IPS-NIHi11 (cell line): ENCODE data around the gene PSKH1.

Experiments
- DNase-seq: peaks from one replicate; pipeline ENCODE4 v3.0.0; 2012; ENCODE audit warnings: mixed read lengths, low spot score

Gene PSKH1

GRCh38 chr16:67868290-67868689, 24.8 kb upstream of the PSKH1 start:
- DNase-seq: no peak

DNA sequence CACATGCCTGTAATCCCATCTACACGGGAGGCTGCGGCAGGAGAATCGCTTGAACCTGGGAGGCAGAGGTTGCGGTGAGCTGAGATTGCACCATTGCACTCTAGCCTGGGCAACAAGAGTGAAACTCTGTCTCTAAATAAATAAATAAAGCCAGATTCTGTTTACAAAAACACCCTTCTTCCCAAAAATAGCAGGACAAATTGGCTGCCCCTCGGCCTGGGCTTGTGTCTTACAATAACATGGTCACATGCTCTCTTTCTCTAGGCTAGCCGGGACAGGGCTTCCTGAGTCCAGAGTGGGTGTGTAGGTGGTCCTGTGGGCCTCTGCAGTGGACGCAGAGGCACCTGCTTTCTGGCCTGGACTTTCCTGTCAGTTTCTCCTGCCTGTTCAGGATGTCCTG, 23.4 kb upstream of the PSKH1 start:
- no peak for DNase-seq

GRCh38 chr16:67871256-67871655, 21.8 kb upstream of the PSKH1 start:
- no peak for DNase-seq

GRCh38 chr16:67872131-67872630, 20.9 kb upstream of the PSKH1 start:
- DNase-seq: no peak

DNA sequence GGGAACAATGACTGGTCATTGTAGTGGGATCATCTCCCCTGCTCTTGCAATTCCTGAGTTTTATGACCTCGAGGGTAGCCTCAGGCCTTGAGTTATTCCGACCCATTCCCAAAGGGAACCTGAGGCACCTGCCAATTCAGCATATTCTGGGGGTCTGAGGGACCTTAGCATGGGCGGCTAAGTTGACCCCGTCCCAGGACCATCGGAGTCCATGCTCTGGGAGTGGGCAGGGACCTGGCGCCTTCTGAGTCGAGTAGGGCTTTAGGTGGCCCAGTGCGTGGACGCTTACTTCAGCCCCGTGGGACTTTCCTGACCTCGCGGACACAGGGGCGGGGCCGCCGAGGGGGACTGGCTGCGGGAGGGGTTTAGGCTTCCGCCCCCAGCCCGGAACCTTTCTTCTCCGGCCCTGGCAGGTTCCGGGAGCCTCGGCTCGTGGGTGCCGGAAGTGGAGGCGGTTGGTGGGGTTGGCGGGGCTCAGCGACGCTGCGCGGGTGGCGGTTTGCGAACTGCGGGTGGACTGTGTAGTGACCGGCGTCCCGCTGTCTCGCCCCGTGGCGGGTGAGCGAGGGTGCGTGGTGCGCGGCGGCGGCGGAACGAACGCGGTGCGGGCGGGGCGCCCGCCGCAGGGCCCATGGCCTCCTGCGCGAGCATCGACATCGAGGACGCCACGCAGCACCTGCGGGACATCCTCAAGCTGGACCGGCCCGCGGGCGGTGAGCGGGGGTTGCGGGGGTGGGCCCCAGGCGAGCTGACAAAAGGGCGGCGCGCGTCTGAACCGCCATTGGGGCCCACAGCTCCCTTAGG, 20.2 kb upstream of the PSKH1 start, which contains the start of gene EDC4:
TSS of gene EDC4 (plus strand) at position 422 of the 804 bp plus-strand sequence. CDS start at position 632, 210 bp downstream.
- DNase-seq: peak; percentile 94

DNA sequence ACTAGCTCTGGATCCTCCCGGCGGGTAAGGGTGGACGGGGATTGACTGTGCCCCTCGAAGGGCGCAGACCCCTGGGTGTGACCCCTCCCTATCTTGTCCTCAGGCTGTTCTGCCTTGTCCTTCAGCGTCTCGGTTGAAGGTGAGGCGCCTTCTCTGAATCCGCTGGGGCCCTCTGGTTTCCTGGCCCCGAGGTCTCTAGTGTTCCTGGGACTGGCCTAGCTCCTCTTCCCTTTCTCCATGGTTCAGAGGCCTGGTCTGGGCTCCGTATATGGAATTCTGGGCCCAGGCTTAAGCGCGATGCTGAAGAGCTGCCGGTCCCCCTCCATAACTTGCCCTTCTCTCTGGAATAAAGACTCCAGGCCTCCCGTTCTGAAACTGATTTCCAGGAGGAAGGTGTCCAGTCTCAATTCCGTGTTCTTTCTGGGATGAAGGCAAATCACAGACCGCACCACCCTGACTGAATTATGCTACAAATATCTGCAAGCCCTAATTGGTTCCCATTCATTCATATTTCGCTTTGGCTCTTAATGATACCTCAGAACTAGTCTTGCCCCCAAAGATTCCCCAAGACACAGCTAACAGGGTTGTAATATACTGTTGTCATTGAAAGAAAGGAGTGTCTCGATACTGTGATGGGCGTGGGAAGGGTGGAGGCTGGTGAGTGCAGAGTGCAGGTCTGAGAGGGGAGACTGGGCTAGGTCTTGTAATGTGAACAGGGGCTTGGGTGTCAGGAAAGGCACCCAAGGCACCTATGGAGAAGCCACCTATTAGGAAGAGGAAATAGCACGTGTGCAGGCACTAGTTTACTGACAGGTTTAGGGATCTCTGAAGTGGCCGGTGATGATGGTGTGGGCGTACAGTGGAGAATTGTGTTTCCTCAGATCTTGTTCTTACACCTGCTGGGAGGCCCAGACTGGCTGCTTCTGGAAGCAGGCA, 19.4 kb upstream of the PSKH1 start:
- DNase-seq: no peak

DNA sequence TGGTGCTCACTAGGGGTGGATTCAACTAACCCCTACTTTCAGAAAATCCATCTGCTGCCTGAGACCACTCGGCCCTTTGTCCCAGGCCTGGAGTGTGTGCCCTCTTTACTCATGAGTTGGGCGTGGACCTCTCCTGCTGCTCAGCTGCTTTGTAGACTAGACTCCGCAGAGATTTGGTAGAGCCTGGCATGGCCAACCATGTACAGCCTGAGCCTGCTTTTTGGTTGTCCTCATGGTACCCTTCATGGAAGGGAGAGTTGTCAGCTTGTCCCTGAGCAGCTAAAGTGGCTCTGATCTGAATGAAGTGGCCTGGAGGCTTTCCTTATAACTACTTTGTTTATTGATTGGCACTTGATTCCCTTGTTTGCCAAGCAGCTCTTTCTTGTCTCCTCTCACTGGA, 18.7 kb upstream of the PSKH1 start:
- DNase-seq: no peak

DNA sequence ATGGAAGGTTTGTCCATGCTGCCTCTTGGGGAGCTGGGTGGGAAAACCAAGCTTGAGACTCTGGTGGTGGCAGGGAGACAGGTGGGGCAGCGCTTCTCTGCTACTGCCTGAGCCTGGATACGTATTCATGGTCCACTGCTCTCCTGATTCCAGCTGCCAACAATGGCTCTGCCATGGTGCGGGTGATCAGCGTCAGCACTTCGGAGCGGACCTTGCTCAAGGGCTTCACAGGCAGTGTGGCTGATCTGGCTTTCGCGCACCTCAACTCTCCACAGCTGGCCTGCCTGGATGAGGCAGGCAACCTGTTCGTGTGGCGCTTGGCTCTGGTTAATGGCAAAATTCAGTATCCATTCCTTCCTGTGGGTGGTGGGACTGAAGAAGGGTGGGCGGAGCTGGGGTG, 16.0 kb upstream of the PSKH1 start:
- no peak for DNase-seq

- no peak for DNase-seq
Observed at GRCh38 chr16:67878232-67878631, 14.8 kb upstream of the PSKH1 start.

- DNase-seq: no peak
Observed at GRCh38 chr16:67878846-67879245, 14.2 kb upstream of the PSKH1 start.

- DNase-seq: no peak
Observed at GRCh38 chr16:67879462-67879861, 13.6 kb upstream of the PSKH1 start.

GRCh38 chr16:67879936-67880335, 13.1 kb upstream of the PSKH1 start:
- no peak for DNase-seq

GRCh38 chr16:67880584-67880983, 12.5 kb upstream of the PSKH1 start:
- no peak for DNase-seq

GRCh38 chr16:67881621-67882161, 11.4 kb upstream of the PSKH1 start:
- DNase-seq: no peak

DNA sequence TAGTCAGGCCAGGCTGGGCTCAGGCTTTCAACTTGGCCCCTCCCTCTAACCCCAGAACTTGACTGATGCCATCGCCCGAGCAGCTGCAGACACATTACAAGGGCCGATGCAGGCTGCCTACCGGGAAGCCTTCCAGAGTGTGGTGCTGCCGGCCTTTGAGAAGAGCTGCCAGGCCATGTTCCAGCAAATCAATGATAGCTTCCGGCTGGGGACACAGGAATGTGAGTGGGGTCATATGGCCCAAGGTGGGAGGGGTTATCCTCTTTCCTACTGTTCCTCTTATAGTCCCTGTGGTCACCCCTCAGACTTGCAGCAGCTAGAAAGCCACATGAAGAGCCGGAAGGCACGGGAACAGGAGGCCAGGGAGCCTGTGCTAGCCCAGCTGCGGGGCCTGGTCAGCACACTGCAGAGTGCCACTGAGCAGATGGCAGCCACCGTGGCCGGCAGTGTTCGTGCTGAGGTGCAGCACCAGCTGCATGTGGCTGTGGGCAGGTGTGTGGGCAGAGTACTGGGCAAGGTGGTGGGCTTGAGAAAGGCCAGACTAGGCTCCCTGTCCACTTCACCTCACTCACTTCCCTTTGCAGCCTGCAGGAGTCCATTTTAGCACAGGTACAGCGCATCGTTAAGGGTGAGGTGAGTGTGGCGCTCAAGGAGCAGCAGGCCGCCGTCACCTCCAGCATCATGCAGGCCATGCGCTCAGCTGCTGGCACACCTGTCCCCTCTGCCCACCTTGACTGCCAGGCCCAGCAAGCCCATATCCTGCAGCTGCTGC, 10.5 kb upstream of the PSKH1 start:
- no peak for DNase-seq

- no peak for DNase-seq
Observed at GRCh38 chr16:67883146-67883871, 9.7 kb upstream of the PSKH1 start.

- DNase-seq: peak; percentile 87
Observed at GRCh38 chr16:67883872-67884261, 9.2 kb upstream of the PSKH1 start.

DNA sequence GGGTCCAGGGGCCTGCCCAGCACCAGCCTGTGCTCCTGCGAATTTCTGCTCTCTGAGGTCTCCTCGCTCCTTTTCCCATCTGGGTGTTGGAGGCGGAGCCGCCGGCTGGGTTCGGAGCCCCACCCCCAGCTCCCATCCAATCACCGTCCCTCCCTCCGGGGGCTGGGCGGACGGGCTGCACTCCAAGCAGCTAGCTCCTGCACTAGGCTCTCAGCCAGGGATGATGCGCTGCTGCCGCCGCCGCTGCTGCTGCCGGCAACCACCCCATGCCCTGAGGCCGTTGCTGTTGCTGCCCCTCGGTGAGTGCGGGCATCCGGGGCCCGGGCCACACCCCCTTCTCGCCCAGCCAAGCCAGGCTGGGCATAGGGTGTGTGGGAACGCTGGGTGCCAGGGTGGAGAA, 8.4 kb upstream of the PSKH1 start, which contains the start of gene NRN1L:
TSS of gene NRN1L (plus strand) at position 202 of the 400 bp plus-strand sequence. CDS start at position 221, 19 bp downstream.
- DNase-seq: peak; percentile 99

GRCh38 chr16:67885545-67885944, 7.5 kb upstream of the PSKH1 start:
- DNase-seq: no peak

GRCh38 chr16:67885976-67886375, 7.1 kb upstream of the PSKH1 start:
- DNase-seq: no peak

GRCh38 chr16:67886387-67886786, 6.7 kb upstream of the PSKH1 start:
- no peak for DNase-seq
